A549 (cell line): ENCODE measurements around the gene SH3BGRL2. TPM values are rescaled to one million over a fixed set of nuclear protein-coding genes. Genes with fewer than 3 reads are reported as not detected.

Experiments
- ATAC-seq, 2 experiments: fragments of 200-7000 bp in 1 of 2; fragments of >200 bp in 1 of 2; cut with Nextera tagmentation in 1 of 2; cut with Tn5 transposase in 1 of 2; 3 replicates each; pipeline versions ENCODE4 v1.8.0 to v1.9.1; 2018 to 2020; ENCODE audit warnings: mild to moderate bottlenecking in 1 of 2, moderate library complexity in 1 of 2
- CTCF ChIA-PET: fragments of 300-600 bp; sonication (Branson Sonifier 250); formaldehyde crosslinking; extraction: SDS; loops from one replicate; lab custom pipeline; 2021; ENCODE audit warnings: antibody characterized with exemption, inconsistent platforms; lab: Yijun Ruan, JAX
- POLR2A ChIA-PET: fragments of 350-600 bp; formaldehyde crosslinking; extraction: SDS; loops from one replicate; lab custom pipeline; 2021; ENCODE audit warnings: antibody characterized with exemption, inconsistent platforms; lab: Yijun Ruan, JAX
- DNase-seq, 2 experiments: peaks; one replicate each; pipeline versions ENCODE4 v3.0.0 to v3.0.0-alpha.2; 2011 to 2016; ENCODE audit warnings: low read depth in 1 of 2, low spot score in 1 of 2
- FAIRE-seq: peaks from 2 replicates; lab custom pipeline; 2011; peaks lifted over from hg19 to GRCh38; lab: Jason Lieb, UNC
- H3K27ac ChIP-seq, 2 experiments: fragments of >200 bp; sonication (Bioruptor Twin); formaldehyde crosslinking; 3 replicates each; pipeline ENCODE4 v1.5.1; 2016 to 2017
- H3K4me1 ChIP-seq: fragments of >200 bp; sonication (Bioruptor Twin); formaldehyde crosslinking; 3 replicates; pipeline ENCODE4 v1.6.1; 2016
- H3K4me2 ChIP-seq: fragments of >200 bp; sonication (Bioruptor Twin); formaldehyde crosslinking; 3 replicates; pipeline ENCODE4 v1.6.1; 2016
- H3K4me3 ChIP-seq: fragments of >200 bp; sonication (Bioruptor Twin); formaldehyde crosslinking; 3 replicates; pipeline ENCODE4 v1.5.1; 2016
- H3K9me3 ChIP-seq: fragments of >200 bp; sonication (Bioruptor Twin); formaldehyde crosslinking; 3 replicates; pipeline ENCODE4 v1.6.1; 2016
- EHF ChIP-seq: fragments of 250-450 bp; sonication (Bioruptor Pico); IDR thresholded peaks from 2 replicates; pipeline ENCODE4 v1.5.0; 2020; ENCODE audit warnings: mild to moderate bottlenecking
- EP300 ChIP-seq, 2 experiments: fragments of >200 bp; sonication (Bioruptor Twin); formaldehyde crosslinking; IDR thresholded peaks; 2 replicates in 1 of 2; 3 replicates in 1 of 2; pipeline ENCODE4 v1.6.1; 2016 to 2017
- FOXS1 ChIP-seq: fragments of 250-450 bp; sonication (Bioruptor Pico); IDR thresholded peaks from 2 replicates; pipeline ENCODE4 v1.5.0; 2020; ENCODE audit warnings: mild to moderate bottlenecking, moderate library complexity
- HDAC2 ChIP-seq: fragments of 200-600 bp; sonication (generic); IDR thresholded peaks from 2 replicates; pipeline ENCODE4 v1.6.1; 2016
- HOXA7 ChIP-seq: fragments of 250-450 bp; sonication (Bioruptor Pico); IDR thresholded peaks from 2 replicates; pipeline ENCODE4 v1.5.0; 2020; ENCODE audit warnings: mild to moderate bottlenecking, moderate library complexity
- JUNB ChIP-seq: fragments of >200 bp; sonication (Bioruptor Twin); formaldehyde crosslinking; IDR thresholded peaks from 2 replicates; pipeline ENCODE4 v1.6.1; 2016
- KDM1A ChIP-seq: fragments of 200-600 bp; sonication (generic); IDR thresholded peaks from 2 replicates; pipeline ENCODE4 v1.6.1; 2016; ENCODE audit warnings: low read depth, mild to moderate bottlenecking
- MAZ ChIP-seq: fragments of 150-350 bp; IDR thresholded peaks from 2 replicates; pipeline ENCODE4 v1.6.1; 2014; ENCODE audit warnings: antibody characterized with exemption, low read depth, low read length, borderline replicate concordance
- RAD21 ChIP-seq, 2 experiments: fragments of >200 bp in 1 of 2; sonication (Bioruptor Twin) in 1 of 2; formaldehyde crosslinking in 1 of 2; IDR thresholded peaks in 1 of 2; conservative IDR thresholded peaks in 1 of 2; 2 replicates in 1 of 2; 3 replicates in 1 of 2; pipeline ENCODE4 v1.6.1; 2012 to 2018; ENCODE audit warnings: inconsistent platforms in 1 of 2
- SMC3 ChIP-seq: fragments of >200 bp; sonication (Bioruptor Twin); formaldehyde crosslinking; IDR thresholded peaks from 3 replicates; pipeline ENCODE4 v1.6.1; 2018; ENCODE audit warnings: inconsistent platforms
- TP53 ChIP-seq: fragments of 250-450 bp; sonication (Bioruptor Pico); IDR thresholded peaks from 2 replicates; pipeline ENCODE4 v1.5.0; 2021; ENCODE audit warnings: mild to moderate bottlenecking, moderate library complexity
- ZNF302 ChIP-seq: fragments of 250-450 bp; sonication (Bioruptor Pico); IDR thresholded peaks from 2 replicates; pipeline ENCODE4 v1.9.0; 2021; ENCODE audit warnings: inconsistent platforms, mild to moderate bottlenecking, moderate library complexity
- ZSCAN20 ChIP-seq: fragments of 250-450 bp; sonication (Bioruptor Pico); IDR thresholded peaks from 2 replicates; pipeline ENCODE4 v1.8.0; 2022; ENCODE audit warnings: mild to moderate bottlenecking, moderate library complexity
- WGBS: methylation state at CpG from one replicate; pipeline ENCODE4 v1.1.6; 2017; ENCODE audit errors: missing lambda C conversion rate; 5-methylcytosine and 5-hydroxymethylcytosine counted together
- polyA plus RNA-seq, 4 experiments: library from polyadenylated mRNA; depleted of rRNA in 3 of 4; stranded (reverse); fragments of >200 nt; fragmentation: RNase III in 1 of 4; extraction: RNeasy Plus Mini Kit Qiagen cat#74134 plus additional on column Dnase treatment in 1 of 4; gene quantifications; 2 replicates in 3 of 4; 3 replicates in 1 of 4; pipeline ENCODE4 v1.2.3, GENCODE V29; 2011 to 2017
- TF ChIP-seq, protein P1 (sequence below): fragments of 200-600 bp; sonication (generic); IDR thresholded peaks from 2 replicates; pipeline ENCODE4 v1.6.1; 2016; ENCODE audit warnings: antibody characterized with exemption, mild to moderate bottlenecking, moderate library complexity
- TF ChIP-seq, protein P2 (sequence below): fragments of >200 bp; sonication (Bioruptor Twin); formaldehyde crosslinking; IDR thresholded peaks from 3 replicates; pipeline ENCODE4 v1.5.1; 2016
- TF ChIP-seq, protein P3 (sequence below): IDR thresholded peaks from 2 replicates; pipeline ENCODE4 v1.6.1; 2012

The SH3BGRL2 gene
- polyA plus RNA-seq, 2 of the 4 experiments (the other 2 are of a cell fraction), result 0.48 to 1.9 TPM

DNA sequence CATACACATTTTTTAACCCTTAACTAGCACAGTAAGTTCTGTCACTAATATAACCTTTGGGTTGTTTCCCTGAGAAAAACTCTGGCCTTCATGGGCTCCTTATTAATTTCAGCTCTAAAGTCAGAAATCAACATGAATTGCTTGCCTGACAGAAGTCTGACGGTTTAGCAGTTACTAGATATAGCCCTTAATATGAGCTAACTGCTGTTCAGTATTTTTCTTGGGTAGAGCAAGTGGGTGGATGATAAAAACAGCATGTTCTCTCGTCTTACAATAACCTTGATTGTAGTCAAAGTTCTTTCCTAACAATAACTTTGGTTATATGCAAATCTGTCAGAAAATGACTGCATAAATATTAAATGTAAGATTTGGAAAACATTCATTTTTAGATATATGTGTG is 81.0 kb downstream of the SH3BGRL2 start:
- ATAC-seq, result no peak
- POLR2A ChIA-PET, result no interaction called here
- no peak for TF ChIP-seq JUNB
- no peak for TF ChIP-seq ZSCAN20 (CRISPR knock-in tag)
- TF ChIP-seq, protein P1, sequence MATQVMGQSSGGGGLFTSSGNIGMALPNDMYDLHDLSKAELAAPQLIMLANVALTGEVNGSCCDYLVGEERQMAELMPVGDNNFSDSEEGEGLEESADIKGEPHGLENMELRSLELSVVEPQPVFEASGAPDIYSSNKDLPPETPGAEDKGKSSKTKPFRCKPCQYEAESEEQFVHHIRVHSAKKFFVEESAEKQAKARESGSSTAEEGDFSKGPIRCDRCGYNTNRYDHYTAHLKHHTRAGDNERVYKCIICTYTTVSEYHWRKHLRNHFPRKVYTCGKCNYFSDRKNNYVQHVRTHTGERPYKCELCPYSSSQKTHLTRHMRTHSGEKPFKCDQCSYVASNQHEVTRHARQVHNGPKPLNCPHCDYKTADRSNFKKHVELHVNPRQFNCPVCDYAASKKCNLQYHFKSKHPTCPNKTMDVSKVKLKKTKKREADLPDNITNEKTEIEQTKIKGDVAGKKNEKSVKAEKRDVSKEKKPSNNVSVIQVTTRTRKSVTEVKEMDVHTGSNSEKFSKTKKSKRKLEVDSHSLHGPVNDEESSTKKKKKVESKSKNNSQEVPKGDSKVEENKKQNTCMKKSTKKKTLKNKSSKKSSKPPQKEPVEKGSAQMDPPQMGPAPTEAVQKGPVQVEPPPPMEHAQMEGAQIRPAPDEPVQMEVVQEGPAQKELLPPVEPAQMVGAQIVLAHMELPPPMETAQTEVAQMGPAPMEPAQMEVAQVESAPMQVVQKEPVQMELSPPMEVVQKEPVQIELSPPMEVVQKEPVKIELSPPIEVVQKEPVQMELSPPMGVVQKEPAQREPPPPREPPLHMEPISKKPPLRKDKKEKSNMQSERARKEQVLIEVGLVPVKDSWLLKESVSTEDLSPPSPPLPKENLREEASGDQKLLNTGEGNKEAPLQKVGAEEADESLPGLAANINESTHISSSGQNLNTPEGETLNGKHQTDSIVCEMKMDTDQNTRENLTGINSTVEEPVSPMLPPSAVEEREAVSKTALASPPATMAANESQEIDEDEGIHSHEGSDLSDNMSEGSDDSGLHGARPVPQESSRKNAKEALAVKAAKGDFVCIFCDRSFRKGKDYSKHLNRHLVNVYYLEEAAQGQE, result no peak
- no peak for TF ChIP-seq HOXA7 (CRISPR knock-in tag)
- no peak for TF ChIP-seq EHF (CRISPR knock-in tag)
- TF ChIP-seq RAD21 (conservative IDR thresholded peaks at IDR 0.05 in 1 of 2, IDR thresholded peaks at IDR 0.05 in 1 of 2), result no peak
- no peak for TF ChIP-seq ZNF302 (CRISPR knock-in tag)
- no peak for TF ChIP-seq HDAC2
- no peak for TF ChIP-seq KDM1A
- TF ChIP-seq MAZ, result no peak
- TF ChIP-seq, all 56 proteins: peak for 0
- DNase-seq, result no peak
- no peaks in the 10 kb centered on the region for H3K9me3 ChIP-seq
- H3K27ac ChIP-seq, result no peak overlapping the region
- CTCF ChIA-PET, result no interaction called here
- H3K4me3 ChIP-seq, result no peak overlapping the region
- WGBS, result 46% methylated on average over 2 of the region's 2 CpGs
- no peak overlapping the region for H3K4me2 ChIP-seq
- no peak for FAIRE-seq
- no peaks in the 10 kb centered on the region for H3K4me1 ChIP-seq

DNA sequence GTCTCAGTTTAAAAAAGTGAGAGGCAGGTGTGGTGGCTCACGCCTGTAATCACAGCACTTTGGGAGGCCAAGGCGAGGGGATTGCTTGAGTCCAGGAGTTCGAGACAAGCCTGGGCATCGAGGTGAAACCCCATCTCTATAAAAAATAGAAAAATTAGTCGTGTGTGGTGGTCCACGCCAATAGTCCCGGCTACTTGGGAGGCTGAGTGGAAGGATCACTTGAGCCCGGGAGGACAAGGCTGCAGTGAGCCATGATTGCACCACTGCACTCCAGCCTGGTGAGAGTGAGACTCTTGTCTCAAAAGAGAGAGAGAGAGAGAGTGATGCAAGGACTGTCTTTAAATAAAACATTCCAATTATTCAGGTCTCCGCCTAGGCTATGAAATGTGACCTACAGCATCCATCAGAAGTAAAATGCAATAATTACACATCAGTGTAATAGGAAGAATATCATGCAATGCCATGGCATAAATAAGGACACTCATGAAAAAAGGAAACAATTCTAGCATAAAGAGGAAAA is 81.5 kb downstream of the SH3BGRL2 start:
- H3K4me2 ChIP-seq, result no peak overlapping the region
- no peak overlapping the region for H3K27ac ChIP-seq
- H3K9me3 ChIP-seq, result no peaks in the 10 kb centered on the region
- POLR2A ChIA-PET, result no interaction called here
- no peak overlapping the region for H3K4me3 ChIP-seq
- no peak for TF ChIP-seq EP300 (IDR thresholded peaks at IDR 0.05)
- TF ChIP-seq SMC3, result no peak
- TF ChIP-seq HDAC2, result no peak
- TF ChIP-seq, all 56 proteins: peak for 0
- no peaks in the 10 kb centered on the region for H3K4me1 ChIP-seq
- WGBS, result 60% methylated on average over 9 of the region's 9 CpGs
- ATAC-seq (no peak), DNase-seq (no peak), FAIRE-seq (no peak)
- CTCF ChIA-PET, result no interaction called here

DNA sequence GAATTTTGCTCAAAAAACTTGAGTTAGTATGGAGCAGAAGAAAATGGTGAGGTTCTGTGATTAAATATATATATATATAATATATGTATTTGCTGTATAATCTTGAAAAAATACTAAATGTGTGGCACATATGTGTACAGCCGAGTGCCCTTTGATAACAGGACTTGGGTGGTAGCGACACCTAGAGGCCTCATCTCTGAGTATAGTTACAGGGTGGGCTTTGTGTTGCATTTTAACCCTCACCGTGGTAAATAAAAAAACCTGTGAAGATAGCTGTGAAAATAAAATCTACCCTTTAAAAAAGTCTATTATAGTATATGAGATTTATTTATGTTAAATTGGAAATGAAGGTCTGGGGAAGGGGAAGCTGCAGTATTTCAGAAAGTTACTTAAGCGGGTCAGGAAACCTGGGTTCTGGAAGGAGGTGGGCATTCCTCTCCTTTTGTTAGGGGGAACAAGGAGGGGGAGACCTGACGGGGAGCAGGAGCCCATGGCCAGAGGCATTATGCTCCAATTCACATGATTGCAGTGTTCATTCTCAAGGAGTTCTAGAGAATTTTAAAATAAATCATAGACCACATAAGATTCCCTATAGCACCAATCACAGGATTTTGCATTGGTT is 82.7 kb downstream of the SH3BGRL2 start:
- H3K27ac ChIP-seq, result no peak overlapping the region
- ChIA-PET CTCF (interaction anchor here (0.7 to 1.5 kb wide), 8 partner anchors 12 to 144 kb away, joined by 3 to 4 read pairs (median 3); no protein-coding TSS in a partner anchor), POLR2A (no interaction called here)
- H3K4me2 ChIP-seq, result no peak overlapping the region
- ATAC-seq (peak in 1 of 2 experiments; percentile 89; a peak in 3 of 6 replicates), FAIRE-seq (no peak), DNase-seq (peak; percentile 1 to 46)
- TF ChIP-seq, protein P2, sequence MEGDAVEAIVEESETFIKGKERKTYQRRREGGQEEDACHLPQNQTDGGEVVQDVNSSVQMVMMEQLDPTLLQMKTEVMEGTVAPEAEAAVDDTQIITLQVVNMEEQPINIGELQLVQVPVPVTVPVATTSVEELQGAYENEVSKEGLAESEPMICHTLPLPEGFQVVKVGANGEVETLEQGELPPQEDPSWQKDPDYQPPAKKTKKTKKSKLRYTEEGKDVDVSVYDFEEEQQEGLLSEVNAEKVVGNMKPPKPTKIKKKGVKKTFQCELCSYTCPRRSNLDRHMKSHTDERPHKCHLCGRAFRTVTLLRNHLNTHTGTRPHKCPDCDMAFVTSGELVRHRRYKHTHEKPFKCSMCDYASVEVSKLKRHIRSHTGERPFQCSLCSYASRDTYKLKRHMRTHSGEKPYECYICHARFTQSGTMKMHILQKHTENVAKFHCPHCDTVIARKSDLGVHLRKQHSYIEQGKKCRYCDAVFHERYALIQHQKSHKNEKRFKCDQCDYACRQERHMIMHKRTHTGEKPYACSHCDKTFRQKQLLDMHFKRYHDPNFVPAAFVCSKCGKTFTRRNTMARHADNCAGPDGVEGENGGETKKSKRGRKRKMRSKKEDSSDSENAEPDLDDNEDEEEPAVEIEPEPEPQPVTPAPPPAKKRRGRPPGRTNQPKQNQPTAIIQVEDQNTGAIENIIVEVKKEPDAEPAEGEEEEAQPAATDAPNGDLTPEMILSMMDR, result peak; percentile 63
- TF ChIP-seq, protein P3, sequence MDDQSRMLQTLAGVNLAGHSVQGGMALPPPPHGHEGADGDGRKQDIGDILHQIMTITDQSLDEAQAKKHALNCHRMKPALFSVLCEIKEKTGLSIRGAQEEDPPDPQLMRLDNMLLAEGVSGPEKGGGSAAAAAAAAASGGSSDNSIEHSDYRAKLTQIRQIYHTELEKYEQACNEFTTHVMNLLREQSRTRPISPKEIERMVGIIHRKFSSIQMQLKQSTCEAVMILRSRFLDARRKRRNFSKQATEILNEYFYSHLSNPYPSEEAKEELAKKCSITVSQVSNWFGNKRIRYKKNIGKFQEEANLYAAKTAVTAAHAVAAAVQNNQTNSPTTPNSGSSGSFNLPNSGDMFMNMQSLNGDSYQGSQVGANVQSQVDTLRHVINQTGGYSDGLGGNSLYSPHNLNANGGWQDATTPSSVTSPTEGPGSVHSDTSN, result no peak
- TF ChIP-seq MAZ, result no peak
- TF ChIP-seq FOXS1 (CRISPR knock-in tag), result no peak
- TF ChIP-seq TP53 (CRISPR knock-in tag), result no peak
- TF ChIP-seq SMC3, result peak; percentile 55
- peak; percentile 68 to 73 for TF ChIP-seq RAD21 (conservative IDR thresholded peaks at IDR 0.05 in 1 of 2, IDR thresholded peaks at IDR 0.05 in 1 of 2)
- TF ChIP-seq JUNB, result no peak
- H3K4me1 ChIP-seq, result no peaks in the 10 kb centered on the region
- WGBS, result 16% methylated on average over 5 of the region's 5 CpGs
- H3K9me3 ChIP-seq, result no peaks in the 10 kb centered on the region
- H3K4me3 ChIP-seq, result no peak overlapping the region
